ENCODE data around the gene FPR1. TPM values are rescaled to one million over a fixed set of nuclear protein-coding genes. Genes with fewer than 3 reads are reported as not detected.
"Not testable (repeated sequence)": the region's sequence is repeated elsewhere in the genome, so short reads cannot be mapped to it uniquely, and the experiment has no call there.

Gene FPR1
- total RNA-seq, 2 experiments from 2014 or later: not detected

DNA sequence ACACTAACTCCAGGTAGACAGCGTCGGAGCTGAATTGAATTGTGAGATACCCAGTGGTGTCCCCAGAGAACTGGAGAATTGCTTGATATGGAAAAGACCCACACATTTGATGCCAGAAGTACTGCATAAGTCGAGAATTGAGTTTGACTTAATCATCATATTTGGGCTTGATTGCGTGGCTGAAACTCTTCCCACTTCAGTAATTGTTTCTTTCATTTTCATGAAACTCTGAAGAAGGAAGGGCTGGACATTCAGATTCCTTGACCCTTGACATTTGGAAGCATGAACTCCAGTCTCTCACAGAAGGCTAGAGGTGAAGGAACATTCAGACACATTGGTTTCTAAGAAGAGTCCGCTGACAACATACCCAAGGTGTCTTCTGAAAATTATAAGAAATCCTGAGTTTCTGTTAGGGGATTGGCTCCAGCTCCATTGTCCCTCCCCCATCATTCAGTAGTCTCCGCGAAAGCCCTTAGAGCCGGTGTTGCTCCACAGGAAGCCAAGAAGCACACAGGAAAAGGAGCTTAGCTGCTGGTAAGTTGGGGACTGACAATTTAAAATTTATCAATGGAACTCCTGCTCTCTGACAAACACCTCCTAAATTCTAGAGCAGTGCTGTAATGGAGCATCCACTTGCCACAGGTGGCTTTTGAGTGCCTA lies 9.1 kb upstream of the FPR1 start, which contains the start of gene FPR2:
Gene FPR2 (plus strand): TSS at position 484 of the 660 bp plus-strand sequence. CDS start 7,479 bp downstream, outside the sequence.
- Mint-ChIP-seq H3K27me3 (peaks cover 46% of the 10 kb centered on the region), H3K4me1 (peaks cover 3% of the 10 kb centered on the region), H3K27ac (no peak within 1 kb of the TSS), H3K9me3 (peaks cover 5% of the 10 kb centered on the region), H3K36me3 (no peaks in the 10 kb centered on the region), H3K4me3 (no peak within 1 kb of the TSS)
- DNase-seq: no peak

DNA sequence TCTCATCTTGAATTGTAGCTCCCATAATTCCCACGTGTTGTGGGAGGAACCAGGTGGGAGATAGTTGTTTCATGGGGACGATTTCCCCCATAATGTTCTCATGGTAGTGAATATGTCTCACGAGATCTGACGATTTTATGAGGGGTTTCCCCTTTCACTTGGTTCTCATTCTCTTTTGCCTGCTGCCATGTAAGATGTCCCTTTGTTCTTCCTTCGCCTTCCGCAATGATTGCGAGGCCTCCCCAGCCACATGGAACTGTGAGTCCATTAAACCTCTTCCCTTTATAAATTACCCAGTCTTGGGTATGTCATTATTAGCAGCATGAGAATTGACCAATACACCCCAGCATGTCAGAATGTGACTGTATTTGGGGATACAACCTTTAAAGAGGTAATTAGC lies 3.9 kb upstream of the FPR1 start:
- peaks cover 11% of the 10 kb centered on the region for H3K27me3 Mint-ChIP-seq
- DNase-seq: no peak
- no peaks in the 10 kb centered on the region for H3K4me1 Mint-ChIP-seq
- peaks cover 2% of the 10 kb centered on the region for H3K9me3 Mint-ChIP-seq
- no peak overlapping the region for H3K27ac Mint-ChIP-seq
- no peaks in the 10 kb centered on the region for H3K36me3 Mint-ChIP-seq
- no peak overlapping the region for H3K4me3 Mint-ChIP-seq

DNA sequence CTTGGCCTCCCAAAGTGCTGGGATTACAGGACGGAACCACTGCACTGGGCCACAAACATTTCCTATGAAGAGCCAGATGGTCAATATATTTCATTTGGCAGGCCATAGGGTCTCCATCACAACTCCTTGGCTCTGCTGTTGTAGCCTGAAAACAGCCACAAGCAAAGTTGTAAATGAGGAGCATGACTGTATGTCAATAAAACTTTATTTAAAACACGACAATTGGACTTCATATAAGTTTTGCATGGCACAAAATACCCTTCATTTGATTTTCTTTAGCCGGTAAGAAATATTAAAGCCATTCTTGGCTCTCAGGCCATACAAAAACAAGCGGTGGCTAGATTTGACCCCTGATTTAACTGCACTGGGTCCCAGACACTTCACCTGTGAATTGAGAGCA lies 3.1 kb upstream of the FPR1 start:
- no peak overlapping the region for H3K4me3 Mint-ChIP-seq
- no peak overlapping the region for H3K27ac Mint-ChIP-seq
- no peaks in the 10 kb centered on the region for H3K36me3 Mint-ChIP-seq
- H3K9me3 Mint-ChIP-seq: peaks cover 2% of the 10 kb centered on the region
- H3K27me3 Mint-ChIP-seq: peaks cover 11% of the 10 kb centered on the region
- no peak for DNase-seq
- H3K4me1 Mint-ChIP-seq: no peaks in the 10 kb centered on the region

DNA sequence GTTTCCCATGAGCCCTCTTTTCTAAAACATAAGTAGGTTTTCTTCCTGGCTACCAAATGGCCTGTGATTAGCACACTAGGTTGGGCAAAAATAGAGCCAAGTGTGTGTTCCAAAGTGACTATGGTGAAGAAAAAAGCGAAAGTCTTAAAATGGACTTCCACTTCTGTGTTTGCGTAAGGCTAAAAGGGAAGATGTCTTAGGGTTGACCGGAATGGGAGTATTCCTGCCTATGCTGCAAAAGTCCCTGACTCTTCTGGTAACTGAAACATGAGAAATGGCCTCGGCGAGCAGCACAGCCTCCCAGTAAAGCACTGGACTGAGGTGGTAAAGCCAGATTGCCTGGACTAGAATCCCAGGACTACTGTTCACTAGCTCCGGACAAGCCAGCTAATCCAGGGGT lies 2.4 kb upstream of the FPR1 start:
- peaks cover 11% of the 10 kb centered on the region for H3K27me3 Mint-ChIP-seq
- H3K4me1 Mint-ChIP-seq: no peaks in the 10 kb centered on the region
- no peaks in the 10 kb centered on the region for H3K36me3 Mint-ChIP-seq
- no peak overlapping the region for H3K27ac Mint-ChIP-seq
- H3K9me3 Mint-ChIP-seq: no peaks in the 10 kb centered on the region
- H3K4me3 Mint-ChIP-seq: no peak overlapping the region
- DNase-seq: no peak

DNA sequence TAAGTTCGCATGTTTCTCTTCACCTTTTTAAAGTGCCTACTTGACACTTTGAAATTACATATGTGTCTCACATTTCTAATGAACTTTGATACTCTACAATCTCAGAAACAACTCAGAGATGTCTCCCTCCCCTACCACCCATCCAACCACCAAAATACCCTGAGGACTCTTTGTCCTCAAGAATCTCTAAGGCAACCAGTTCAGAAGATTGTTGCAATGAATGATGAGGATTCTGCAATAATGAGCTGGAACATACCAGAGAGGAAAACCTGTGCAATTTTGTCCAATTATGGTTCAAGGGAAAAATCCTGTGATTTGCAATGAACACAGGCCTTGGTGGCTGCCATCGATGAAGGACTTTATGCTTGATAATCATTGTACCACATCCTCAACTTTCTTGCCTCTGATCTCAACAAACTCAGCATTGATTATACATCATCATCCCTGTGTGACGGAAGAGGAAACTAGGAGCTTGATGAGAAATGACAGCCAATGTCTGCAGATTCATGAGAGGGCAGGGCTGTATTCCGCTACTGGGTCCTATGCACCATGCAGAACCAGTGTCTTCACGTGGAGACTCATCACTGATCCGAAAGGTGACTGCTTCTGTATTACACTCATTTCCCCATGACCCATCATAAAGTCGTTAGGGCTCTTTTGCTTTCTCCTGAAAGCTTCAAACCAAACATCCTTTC lies 1.1 kb downstream of the FPR1 start:
- Mint-ChIP-seq H3K9me3 (no peaks in the 10 kb centered on the region), H3K27ac (no peak overlapping the region), H3K27me3 (peaks cover 4% of the 10 kb centered on the region), H3K4me3 (no peak overlapping the region), H3K4me1 (no peaks in the 10 kb centered on the region), H3K36me3 (no peaks in the 10 kb centered on the region)
- DNase-seq: no peak

DNA sequence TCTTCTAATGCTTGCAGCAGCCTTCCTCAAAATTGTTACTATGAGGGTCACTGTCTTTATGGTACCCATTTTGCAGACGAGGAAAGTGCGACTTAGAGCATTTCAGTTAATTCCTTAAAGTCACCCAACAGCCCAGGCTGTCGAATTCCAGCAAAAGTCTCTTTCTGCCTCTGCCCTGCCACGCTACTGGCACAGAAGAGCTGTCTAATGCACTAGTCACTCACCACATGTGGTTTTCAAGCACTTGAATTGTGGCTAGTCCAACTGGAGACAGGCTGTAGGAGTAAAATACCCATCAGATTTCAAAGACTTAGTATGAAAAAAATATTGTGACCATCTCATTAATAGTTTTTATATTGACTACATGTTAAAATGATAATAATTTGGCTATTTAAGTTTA lies 1.7 kb downstream of the FPR1 start:
- no peaks in the 10 kb centered on the region for H3K9me3 Mint-ChIP-seq

DNA sequence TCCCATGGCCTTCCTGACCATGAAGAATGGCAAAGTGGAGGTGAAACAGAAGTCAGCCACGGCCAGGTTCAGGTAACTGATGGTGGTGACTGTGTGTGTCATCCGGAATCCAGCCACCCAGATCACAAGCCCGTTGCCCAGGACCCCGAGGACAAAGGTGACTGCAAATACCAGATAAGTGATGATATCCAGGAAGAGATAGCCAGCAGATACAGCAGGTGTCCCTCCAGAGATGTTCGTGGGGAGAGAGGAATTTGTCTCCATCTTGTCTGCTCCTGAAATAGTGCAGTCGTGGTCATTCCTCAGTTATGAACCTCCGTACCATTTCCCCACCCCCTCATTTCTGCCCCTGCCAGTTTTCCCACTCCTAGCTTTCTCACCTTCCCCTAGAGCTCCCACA lies 4.9 kb downstream of the FPR1 start:
- Mint-ChIP-seq H3K27me3 (peaks cover 7% of the 10 kb centered on the region), H3K4me3 (no peak overlapping the region), H3K36me3 (no peaks in the 10 kb centered on the region), H3K9me3 (no peaks in the 10 kb centered on the region), H3K27ac (no peak overlapping the region), H3K4me1 (no peaks in the 10 kb centered on the region)
- no peak for DNase-seq

More for the DNA sequence above, 1.7 kb downstream of the FPR1 start:
- Mint-ChIP-seq H3K4me1 (no peaks in the 10 kb centered on the region), H3K4me3 (no peak overlapping the region), H3K36me3 (no peaks in the 10 kb centered on the region), H3K27me3 (peaks cover 4% of the 10 kb centered on the region), H3K27ac (no peak overlapping the region)
- no peak for DNase-seq

DNA sequence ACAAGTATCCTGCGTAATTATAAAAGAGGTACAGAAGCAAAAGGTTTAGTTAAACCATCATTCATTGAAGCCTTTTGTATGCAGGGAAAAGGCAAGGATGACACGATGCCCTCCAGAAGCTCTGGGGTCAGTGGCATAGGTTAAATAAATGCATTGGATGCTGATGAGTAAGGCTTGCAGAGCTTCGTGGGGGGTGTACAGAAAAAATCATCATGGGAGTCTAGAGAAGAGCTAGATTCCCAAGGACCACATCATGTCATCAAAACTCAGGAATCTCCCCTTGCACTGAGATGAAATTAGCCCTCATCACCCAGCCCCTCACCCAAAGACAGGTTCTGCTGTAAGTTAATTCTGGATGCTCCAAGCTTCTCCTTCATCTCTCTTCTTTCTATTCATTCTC lies 8.3 kb downstream of the FPR1 start:
- H3K4me3 Mint-ChIP-seq: no peak overlapping the region
- H3K4me1 Mint-ChIP-seq: no peaks in the 10 kb centered on the region
- no peak overlapping the region for H3K27ac Mint-ChIP-seq
- no peaks in the 10 kb centered on the region for H3K36me3 Mint-ChIP-seq
- peaks cover 3% of the 10 kb centered on the region for H3K27me3 Mint-ChIP-seq
- no peaks in the 10 kb centered on the region for H3K9me3 Mint-ChIP-seq
- DNase-seq: no peak

DNA sequence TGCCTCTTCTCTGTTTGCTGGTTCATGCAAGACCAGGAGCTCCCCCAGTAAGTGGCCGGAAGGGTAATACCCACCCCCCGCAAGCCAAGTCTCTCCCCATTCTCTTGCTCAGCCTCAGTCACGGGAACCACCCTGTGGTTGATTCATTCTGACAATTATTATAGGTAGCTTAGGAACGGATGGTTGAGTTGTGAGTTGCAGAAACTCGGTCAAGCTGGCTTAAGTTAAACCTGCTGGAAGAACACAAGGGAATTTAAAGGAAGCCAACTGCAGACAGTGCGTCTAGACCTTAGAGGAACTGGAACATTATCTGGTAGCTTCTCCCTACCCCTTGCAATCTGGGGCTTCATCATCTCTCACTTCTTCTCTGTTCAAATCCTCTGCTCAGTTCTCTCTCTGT lies 8.9 kb downstream of the FPR1 start:
- no peak overlapping the region for H3K27ac Mint-ChIP-seq
- H3K36me3 Mint-ChIP-seq: no peaks in the 10 kb centered on the region
- no peak overlapping the region for H3K4me3 Mint-ChIP-seq
- DNase-seq: no peak
- H3K4me1 Mint-ChIP-seq: no peaks in the 10 kb centered on the region
- H3K9me3 Mint-ChIP-seq: no peaks in the 10 kb centered on the region
- peaks cover 3% of the 10 kb centered on the region for H3K27me3 Mint-ChIP-seq

DNA sequence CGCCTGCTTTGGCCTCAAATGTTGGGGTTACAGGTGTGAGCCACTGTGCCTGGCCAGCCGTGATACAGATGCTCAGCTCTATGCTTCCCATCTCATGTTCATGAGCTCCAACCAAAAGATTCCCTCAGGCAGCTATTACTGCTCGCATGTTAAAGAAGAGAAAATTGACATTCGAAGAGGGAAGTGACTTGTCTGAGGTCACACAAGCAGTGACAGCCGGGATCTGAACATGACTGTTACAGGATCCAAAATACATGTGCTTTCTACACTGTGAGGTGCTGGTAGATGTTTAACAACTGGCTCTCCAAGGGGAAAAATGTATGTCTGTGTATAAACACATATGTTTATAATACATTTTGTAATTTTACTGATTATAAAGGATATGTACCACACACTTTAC lies 11.3 kb downstream of the FPR1 start:
- Mint-ChIP-seq H3K27ac (no peak overlapping the region), H3K4me3 (no peak overlapping the region), H3K27me3 (peaks cover 20% of the 10 kb centered on the region), H3K9me3 (no peaks in the 10 kb centered on the region), H3K4me1 (no peaks in the 10 kb centered on the region), H3K36me3 (no peaks in the 10 kb centered on the region)
- DNase-seq: no peak

DNA sequence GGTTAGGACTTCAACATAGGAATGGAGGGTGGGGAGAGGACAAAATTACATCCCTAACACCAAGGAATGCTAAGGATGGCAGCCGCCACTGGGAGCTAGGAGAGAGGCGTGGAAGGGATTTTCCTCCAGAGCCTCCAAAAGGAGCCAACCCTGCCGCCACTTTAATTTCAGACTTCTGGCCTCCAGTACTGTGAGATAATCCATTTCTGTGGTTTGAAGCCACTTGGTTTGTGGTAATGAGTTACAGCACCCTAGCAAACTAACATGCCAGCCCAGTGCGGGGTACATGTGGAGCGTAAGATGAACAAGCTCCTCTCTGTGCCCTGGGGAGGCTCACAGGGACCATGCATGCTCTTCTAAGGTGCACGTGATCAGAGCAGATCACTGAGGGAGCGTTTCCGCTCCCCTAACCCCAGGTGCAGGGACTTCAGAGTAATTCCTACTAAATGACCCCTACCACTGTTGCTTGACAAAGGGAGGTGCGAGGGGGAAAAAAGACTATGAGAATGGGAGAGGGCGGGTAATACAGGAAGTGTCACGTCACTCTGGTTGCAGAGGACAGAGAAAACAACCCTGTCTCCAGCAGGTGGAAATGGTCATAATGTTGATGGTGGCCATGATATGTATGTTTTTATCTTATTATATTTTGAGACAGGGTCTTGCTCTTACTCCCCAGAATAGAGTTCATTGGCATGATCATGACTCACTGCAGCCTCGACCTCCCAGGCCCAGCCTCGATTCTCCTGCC lies 12.0 kb downstream of the FPR1 start:
- no peak overlapping the region for H3K4me3 Mint-ChIP-seq
- no peaks in the 10 kb centered on the region for H3K36me3 Mint-ChIP-seq
- DNase-seq: no peak
- H3K9me3 Mint-ChIP-seq: no peaks in the 10 kb centered on the region
- no peaks in the 10 kb centered on the region for H3K4me1 Mint-ChIP-seq
- H3K27me3 Mint-ChIP-seq: peaks cover 26% of the 10 kb centered on the region
- H3K27ac Mint-ChIP-seq: no peak overlapping the region

DNA sequence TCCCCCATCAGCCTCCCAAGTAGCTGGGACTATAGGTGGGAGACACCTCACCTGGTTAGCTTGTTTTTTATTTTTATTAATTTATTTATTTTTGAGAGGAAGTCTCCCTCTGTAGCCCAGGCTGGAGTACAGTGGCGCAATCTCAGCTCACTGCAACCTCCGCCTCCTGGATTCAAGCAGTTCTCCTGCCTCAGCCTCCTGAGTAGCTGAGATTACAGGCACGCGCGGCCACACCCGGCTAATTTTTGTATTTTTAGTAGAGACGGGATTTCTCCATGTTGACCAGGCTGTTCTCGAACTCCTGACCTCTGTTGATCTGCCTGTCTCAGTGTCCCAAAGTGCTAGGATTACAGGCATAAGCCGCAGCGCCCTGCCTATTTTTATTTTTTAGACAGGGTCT lies 13.2 kb downstream of the FPR1 start:
- H3K9me3 Mint-ChIP-seq: not testable (repeated sequence)

DNA sequence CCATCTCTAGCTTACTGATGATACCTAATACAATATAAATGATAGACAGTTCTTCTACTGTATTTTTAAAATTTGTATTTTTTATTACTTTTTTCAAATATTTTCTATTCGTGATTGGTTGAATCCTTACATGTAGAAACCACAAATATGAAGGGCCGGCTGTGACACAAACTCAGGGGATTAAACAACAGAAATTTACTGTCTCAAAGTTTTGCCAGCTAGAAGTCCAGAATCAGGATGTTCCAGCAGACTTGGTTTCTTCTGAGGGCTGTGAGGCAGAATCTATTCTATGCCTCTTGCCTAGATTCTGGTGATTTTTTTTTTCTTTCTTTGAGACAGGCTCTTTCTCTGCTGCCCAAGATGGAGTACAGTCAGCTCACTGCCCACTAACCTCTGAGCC lies 13.8 kb downstream of the FPR1 start:
- no peaks in the 10 kb centered on the region for H3K4me1 Mint-ChIP-seq
- no peak overlapping the region for H3K4me3 Mint-ChIP-seq

More for the DNA sequence above, 13.2 kb downstream of the FPR1 start:
- not testable (repeated sequence) for DNase-seq, H3K27ac Mint-ChIP-seq, H3K4me1 Mint-ChIP-seq, H3K36me3 Mint-ChIP-seq, H3K4me3 Mint-ChIP-seq
- H3K27me3 Mint-ChIP-seq: peaks cover 33% of the 10 kb centered on the region

DNA sequence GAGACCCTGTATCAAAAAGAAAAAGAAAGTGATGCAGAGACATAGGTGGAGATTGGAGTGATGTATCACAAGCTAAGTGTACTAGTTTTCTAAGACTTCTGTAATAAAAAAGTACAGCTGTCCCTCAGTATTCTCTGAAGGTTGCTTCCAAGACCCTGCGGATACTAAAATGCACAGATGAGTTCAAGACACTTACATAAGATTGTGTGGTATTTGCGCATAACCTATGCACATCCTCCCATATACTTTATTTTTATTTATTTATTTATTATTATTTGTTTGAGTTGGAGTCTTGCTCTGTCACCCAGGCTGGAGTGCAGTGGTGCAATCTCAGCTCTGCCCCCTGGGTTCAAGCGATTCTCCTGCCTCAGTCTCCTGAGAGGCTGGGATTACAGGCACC lies 14.3 kb downstream of the FPR1 start:
- Mint-ChIP-seq H3K4me3 (no peak overlapping the region), H3K4me1 (no peaks in the 10 kb centered on the region), H3K27ac (no peak overlapping the region)

More for the DNA sequence above, 13.8 kb downstream of the FPR1 start:
- peaks cover 34% of the 10 kb centered on the region for H3K27me3 Mint-ChIP-seq
- no peak overlapping the region for H3K27ac Mint-ChIP-seq
- DNase-seq: no peak
- H3K9me3 Mint-ChIP-seq: no peaks in the 10 kb centered on the region
- no peaks in the 10 kb centered on the region for H3K36me3 Mint-ChIP-seq

DNA sequence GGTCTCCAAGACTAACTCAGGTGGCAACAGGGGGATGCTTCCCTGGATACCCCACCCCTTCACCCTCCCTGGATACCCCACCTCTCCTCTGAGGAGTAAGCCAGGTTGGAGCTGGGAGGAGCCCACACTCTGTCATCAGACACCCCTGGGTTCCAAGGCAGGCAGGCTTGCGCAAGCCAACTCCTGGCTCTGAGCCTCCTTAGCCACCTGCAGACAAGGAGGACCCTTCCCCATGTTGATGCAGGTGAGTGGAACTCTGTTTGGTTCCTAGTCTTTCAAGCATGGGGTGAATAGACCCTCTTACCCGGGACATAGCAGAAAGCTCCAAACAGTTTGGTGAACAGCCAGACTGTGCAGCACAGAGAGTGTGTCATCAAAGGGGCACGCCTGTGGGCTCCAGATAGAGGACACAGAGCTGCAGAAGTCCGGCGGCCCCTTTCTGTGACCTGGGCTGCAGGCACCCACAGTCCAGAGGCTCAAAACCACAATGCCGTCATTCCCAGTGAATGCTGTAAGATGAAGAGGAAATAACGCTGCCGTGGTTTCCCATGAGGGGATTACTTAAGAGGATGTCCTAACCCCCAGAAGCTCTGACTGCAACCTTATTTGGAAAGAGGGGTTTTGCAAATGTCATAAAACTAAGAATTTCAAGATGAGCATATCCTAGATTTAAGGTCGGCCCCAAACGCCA lies 15.8 kb downstream of the FPR1 start:
- Mint-ChIP-seq H3K9me3 (peaks cover 6% of the 10 kb centered on the region), H3K27ac (no peak overlapping the region), H3K27me3 (peaks cover 31% of the 10 kb centered on the region), H3K36me3 (no peaks in the 10 kb centered on the region), H3K4me3 (no peak overlapping the region), H3K4me1 (no peaks in the 10 kb centered on the region)
- no peak for DNase-seq

More for the DNA sequence above, 14.3 kb downstream of the FPR1 start:
- Mint-ChIP-seq H3K36me3 (no peaks in the 10 kb centered on the region), H3K9me3 (no peaks in the 10 kb centered on the region), H3K27me3 (peaks cover 31% of the 10 kb centered on the region)
- no peak for DNase-seq
